OCI-LY7 (cell line): Measurements from ENCODE around the gene GPR32. TPM values are rescaled to one million over a fixed set of nuclear protein-coding genes. Genes with fewer than 3 reads are reported as not detected.

Experiments used
- BruUV-seq: library from RNA; stranded (reverse); fragments of 400-500 nt; replicated peaks from 2 replicates; lab custom pipeline; 2021; lab: Mats Ljungman, UMichigan
- CTCF ChIA-PET: fragments of 300-600 bp; sonication (Branson Sonifier 250); formaldehyde crosslinking; loops from one replicate; lab custom pipeline; 2022; ENCODE audit warnings: antibody characterized with exemption; ENCODE audit not compliant: unreplicated experiment; lab: Charles Lee
- POLR2A ChIA-PET: fragments of 300-600 bp; sonication (Branson Sonifier 250); formaldehyde crosslinking; loops from one replicate; lab custom pipeline; 2022; ENCODE audit warnings: antibody characterized with exemption; lab: Charles Lee
- DNase-seq: peaks from one replicate; pipeline ENCODE4 v3.0.0-alpha.2; 2015; ENCODE audit warnings: low spot score
- H2AFZ ChIP-seq: fragments of 200-600 bp; sonication (generic), shearing (Covaris generic); 2 replicates; pipeline ENCODE4 v1.6.1; 2014; ENCODE audit warnings: mild to moderate bottlenecking, antibody characterized with exemption, low read length, moderate library complexity
- H3K27ac ChIP-seq: fragments of 200-600 bp; sonication (generic); 2 replicates; pipeline ENCODE4 v1.5.1; 2014; ENCODE audit warnings: mixed run types, low read depth, mild to moderate bottlenecking, moderate library complexity, low read length, inconsistent platforms; ENCODE audit not compliant: poor library complexity, severe bottlenecking
- H3K36me3 ChIP-seq: fragments of 200-600 bp; sonication (generic); 2 replicates; pipeline ENCODE4 v1.6.1; 2014; ENCODE audit warnings: mild to moderate bottlenecking, antibody characterized with exemption, low read length, moderate library complexity, mixed read lengths; ENCODE audit not compliant: insufficient read depth
- H3K4me1 ChIP-seq: fragments of 200-600 bp; sonication (generic); 2 replicates; pipeline ENCODE4 v1.5.1; 2014; ENCODE audit warnings: mild to moderate bottlenecking, low read length; ENCODE audit not compliant: insufficient read depth, poor library complexity, severe bottlenecking
- H3K4me2 ChIP-seq: fragments of 200-600 bp; sonication (generic); 2 replicates; pipeline ENCODE4 v1.6.1; 2014; ENCODE audit warnings: mild to moderate bottlenecking, low read length
- H3K4me3 ChIP-seq: fragments of 200-600 bp; sonication (generic); 2 replicates; pipeline ENCODE4 v1.5.1; 2014; ENCODE audit warnings: mild to moderate bottlenecking, low read depth, low read length; ENCODE audit not compliant: poor library complexity, severe bottlenecking
- H3K79me2 ChIP-seq: fragments of 200-600 bp; sonication (generic); 2 replicates; pipeline ENCODE4 v1.6.1; 2016; ENCODE audit warnings: low read depth, mild to moderate bottlenecking, low read length, moderate library complexity, mixed read lengths; ENCODE audit not compliant: insufficient read depth
- H3K9me2 ChIP-seq: fragments of 200-600 bp; sonication (generic); 2 replicates; pipeline ENCODE4 v1.6.1; 2016; ENCODE audit warnings: mild to moderate bottlenecking, low read length, mixed read lengths; ENCODE audit not compliant: insufficient read depth
- H3K9me3 ChIP-seq: fragments of 200-600 bp; sonication (generic); 2 replicates; pipeline ENCODE4 v1.6.1; 2014; ENCODE audit warnings: mild to moderate bottlenecking, mixed run types, low read length, mixed read lengths
- H4K20me1 ChIP-seq: fragments of 200-600 bp; sonication (generic); 2 replicates; pipeline ENCODE4 v1.6.1; 2014; ENCODE audit warnings: mild to moderate bottlenecking, antibody characterized with exemption, low read length, moderate library complexity, mixed read lengths; ENCODE audit not compliant: insufficient read depth
- EZH2phosphoT487 ChIP-seq: fragments of 200-600 bp; sonication (generic); IDR thresholded peaks from 2 replicates; pipeline ENCODE4 v1.6.1; 2018; ENCODE audit warnings: low read depth, borderline replicate concordance, mild to moderate bottlenecking, mixed run types, antibody characterized with exemption, low read length, moderate library complexity, mixed read lengths
- intact Hi-C: fragments of 100-400 bp; cut with micrococcal nuclease; formaldehyde crosslinking; loops from one replicate; pipeline ENCODE4 v1.10.0; 2022; ENCODE audit not compliant: unreplicated experiment
- total RNA-seq, 2 experiments: library from RNA; depleted of rRNA in 1 of 2; stranded (reverse); fragments of >200 nt in 1 of 2; shearing (Covaris generic) in 1 of 2; gene quantifications; 2 replicates each; pipeline ENCODE4 v1.2.3, GENCODE V29; 2014 to 2022
- TF ChIP-seq, protein P1 (sequence below): fragments of 200-600 bp; sonication (generic); conservative IDR thresholded peaks from 2 replicates; pipeline ENCODE4 v1.5.1; 2014; ENCODE audit warnings: mild to moderate bottlenecking, antibody characterized with exemption, low read length, moderate library complexity, mixed read lengths

The GPR32 gene
- total RNA-seq, 2 experiments from 2014 or later = not detected

DNA sequence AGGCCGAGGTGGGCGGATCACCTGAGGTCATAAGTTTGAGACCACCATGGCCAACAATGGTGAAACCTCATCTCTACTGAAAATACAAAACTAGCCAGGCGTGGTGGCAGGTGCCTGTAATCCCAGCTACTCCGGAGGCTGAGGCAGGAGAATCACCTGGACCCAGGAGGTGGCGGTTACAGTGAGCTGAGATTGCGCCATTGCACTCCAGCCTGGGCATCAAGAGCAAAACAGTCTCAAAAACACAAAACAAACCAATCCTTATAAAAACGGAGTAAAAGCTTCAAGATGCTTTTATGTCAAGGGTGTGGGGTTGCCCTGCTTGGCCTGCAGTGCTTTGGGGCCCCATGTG lies 27.1 kb downstream of the GPR32 start:
- H4K20me1 ChIP-seq = peaks cover 27% of the 10 kb centered on the region

GRCh38 chr19:50797781-50798658 lies 27.8 kb downstream of the GPR32 start:
- no peak overlapping the region for H2AFZ ChIP-seq
- peaks cover 34% of the 10 kb centered on the region for H4K20me1 ChIP-seq
- no peak overlapping the region for H3K27ac ChIP-seq
- POLR2A ChIA-PET = no interaction called here
- intact Hi-C loops = no loop called here
- no peak overlapping the region for H3K4me2 ChIP-seq
- no peaks in the 10 kb centered on the region for H3K9me2 ChIP-seq
- TF ChIP-seq EZH2phosphoT487 = no peak
- TF ChIP-seq, protein P1, sequence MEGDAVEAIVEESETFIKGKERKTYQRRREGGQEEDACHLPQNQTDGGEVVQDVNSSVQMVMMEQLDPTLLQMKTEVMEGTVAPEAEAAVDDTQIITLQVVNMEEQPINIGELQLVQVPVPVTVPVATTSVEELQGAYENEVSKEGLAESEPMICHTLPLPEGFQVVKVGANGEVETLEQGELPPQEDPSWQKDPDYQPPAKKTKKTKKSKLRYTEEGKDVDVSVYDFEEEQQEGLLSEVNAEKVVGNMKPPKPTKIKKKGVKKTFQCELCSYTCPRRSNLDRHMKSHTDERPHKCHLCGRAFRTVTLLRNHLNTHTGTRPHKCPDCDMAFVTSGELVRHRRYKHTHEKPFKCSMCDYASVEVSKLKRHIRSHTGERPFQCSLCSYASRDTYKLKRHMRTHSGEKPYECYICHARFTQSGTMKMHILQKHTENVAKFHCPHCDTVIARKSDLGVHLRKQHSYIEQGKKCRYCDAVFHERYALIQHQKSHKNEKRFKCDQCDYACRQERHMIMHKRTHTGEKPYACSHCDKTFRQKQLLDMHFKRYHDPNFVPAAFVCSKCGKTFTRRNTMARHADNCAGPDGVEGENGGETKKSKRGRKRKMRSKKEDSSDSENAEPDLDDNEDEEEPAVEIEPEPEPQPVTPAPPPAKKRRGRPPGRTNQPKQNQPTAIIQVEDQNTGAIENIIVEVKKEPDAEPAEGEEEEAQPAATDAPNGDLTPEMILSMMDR = no peak
- H3K4me3 ChIP-seq = no peak overlapping the region
- no peaks in the 10 kb centered on the region for H3K9me3 ChIP-seq
- H3K36me3 ChIP-seq = peaks cover 79% of the 10 kb centered on the region
- peaks cover 31% of the 10 kb centered on the region for H3K79me2 ChIP-seq
- peaks cover 23% of the 10 kb centered on the region for H3K4me1 ChIP-seq
- no peak for DNase-seq
- no TSS peak for BruUV-seq
- CTCF ChIA-PET = no interaction called here

More for the DNA sequence above, 27.1 kb downstream of the GPR32 start:
- CTCF ChIA-PET = no interaction called here
- intact Hi-C loops = no loop called here
- BruUV-seq = no TSS peak
- POLR2A ChIA-PET = no interaction called here
- DNase-seq = no peak
- Histone ChIP-seq H3K79me2 (peaks cover 24% of the 10 kb centered on the region), H3K4me2 (no peak overlapping the region), H3K9me3 (no peaks in the 10 kb centered on the region), H3K4me1 (peaks cover 17% of the 10 kb centered on the region), H3K4me3 (no peak overlapping the region), H2AFZ (no peak overlapping the region), H3K27ac (no peak overlapping the region), H3K36me3 (peaks cover 72% of the 10 kb centered on the region), H3K9me2 (no peaks in the 10 kb centered on the region)
- TF ChIP-seq, protein P1 = no peak
- no peak for TF ChIP-seq EZH2phosphoT487
